HG03095 (cell line): ENCODE results near the gene SLX4IP.

Experiments used
- ATAC-seq: cut with Tn5 transposase; IDR thresholded peaks from one replicate; pipeline ENCODE4 v1.9.1; 2021; ENCODE audit warnings: moderate library complexity; ENCODE audit not compliant: unreplicated experiment

SLX4IP gene

GRCh38 chr20:10519361-10520046, 84.4 kb downstream of the SLX4IP start:
- no peak for ATAC-seq

- ATAC-seq = no peak
Observed at GRCh38 chr20:10520528-10520927, 85.4 kb downstream of the SLX4IP start.

- no peak for ATAC-seq
Observed at GRCh38 chr20:10521068-10521831, 86.1 kb downstream of the SLX4IP start.

GRCh38 chr20:10521836-10522235, 86.7 kb downstream of the SLX4IP start:
- no peak for ATAC-seq

- ATAC-seq = no peak
Observed at GRCh38 chr20:10522328-10522727, 87.2 kb downstream of the SLX4IP start.

GRCh38 chr20:10523443-10523842, 88.3 kb downstream of the SLX4IP start:
- no peak for ATAC-seq

GRCh38 chr20:10524034-10524476, 89.0 kb downstream of the SLX4IP start:
- ATAC-seq = no peak

- ATAC-seq = no peak
Observed at GRCh38 chr20:10524643-10525042, 89.5 kb downstream of the SLX4IP start.

GRCh38 chr20:10527781-10528180, 92.7 kb downstream of the SLX4IP start:
- no peak for ATAC-seq

- no peak for ATAC-seq
Observed at GRCh38 chr20:10530883-10531282, 95.8 kb downstream of the SLX4IP start.

GRCh38 chr20:10531848-10532247, 96.7 kb downstream of the SLX4IP start:
- no peak for ATAC-seq

- no peak for ATAC-seq
Observed at GRCh38 chr20:10532361-10532760, 97.3 kb downstream of the SLX4IP start.

- ATAC-seq = no peak
Observed at GRCh38 chr20:10536531-10536930, 101.4 kb downstream of the SLX4IP start.

- ATAC-seq = no peak
Observed at GRCh38 chr20:10537850-10538480, 102.9 kb downstream of the SLX4IP start.

GRCh38 chr20:10538768-10539167, 103.7 kb downstream of the SLX4IP start:
- ATAC-seq = no peak

GRCh38 chr20:10539818-10540553, 104.9 kb downstream of the SLX4IP start:
- no peak for ATAC-seq

GRCh38 chr20:10540636-10541493, 105.8 kb downstream of the SLX4IP start:
- ATAC-seq = no peak

GRCh38 chr20:10541668-10542411, 106.7 kb downstream of the SLX4IP start:
- ATAC-seq = no peak

- no peak for ATAC-seq
Observed at GRCh38 chr20:10542442-10542841, 107.3 kb downstream of the SLX4IP start.

GRCh38 chr20:10543480-10543879, 108.4 kb downstream of the SLX4IP start:
- no peak for ATAC-seq
